GM18502 (cell line): ENCODE results near the gene HMHB1.
"Not testable (repeated sequence)": the region's sequence is repeated elsewhere in the genome, so short reads cannot be mapped to it uniquely, and the experiment has no call there.

ENCODE experiments used
- ATAC-seq: cut with Tn5 transposase; IDR thresholded peaks from one replicate; pipeline ENCODE4 v1.9.1; 2021; ENCODE audit warnings: mild to moderate bottlenecking; ENCODE audit not compliant: unreplicated experiment, poor library complexity

HMHB1 gene

DNA sequence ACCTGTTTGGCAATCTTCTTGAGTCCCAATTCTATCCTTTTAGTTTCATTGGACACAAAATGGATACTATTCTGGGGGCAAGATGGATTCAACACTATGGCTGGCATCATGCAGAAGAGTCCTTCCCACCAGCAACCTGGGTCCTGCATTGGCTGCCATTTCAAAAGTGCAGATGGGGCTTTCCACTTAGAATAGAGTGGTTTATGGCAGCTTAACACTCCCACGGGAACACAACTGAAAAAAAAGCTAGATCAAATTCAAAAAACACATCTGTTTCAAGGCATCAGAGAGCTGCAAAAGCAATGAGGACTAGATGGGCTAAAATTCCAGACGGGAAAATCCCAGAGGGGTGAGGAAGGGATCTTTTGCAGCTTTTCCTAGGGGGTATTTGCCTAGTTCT, 11.2 kb upstream of the HMHB1 start:
- ATAC-seq: no peak

DNA sequence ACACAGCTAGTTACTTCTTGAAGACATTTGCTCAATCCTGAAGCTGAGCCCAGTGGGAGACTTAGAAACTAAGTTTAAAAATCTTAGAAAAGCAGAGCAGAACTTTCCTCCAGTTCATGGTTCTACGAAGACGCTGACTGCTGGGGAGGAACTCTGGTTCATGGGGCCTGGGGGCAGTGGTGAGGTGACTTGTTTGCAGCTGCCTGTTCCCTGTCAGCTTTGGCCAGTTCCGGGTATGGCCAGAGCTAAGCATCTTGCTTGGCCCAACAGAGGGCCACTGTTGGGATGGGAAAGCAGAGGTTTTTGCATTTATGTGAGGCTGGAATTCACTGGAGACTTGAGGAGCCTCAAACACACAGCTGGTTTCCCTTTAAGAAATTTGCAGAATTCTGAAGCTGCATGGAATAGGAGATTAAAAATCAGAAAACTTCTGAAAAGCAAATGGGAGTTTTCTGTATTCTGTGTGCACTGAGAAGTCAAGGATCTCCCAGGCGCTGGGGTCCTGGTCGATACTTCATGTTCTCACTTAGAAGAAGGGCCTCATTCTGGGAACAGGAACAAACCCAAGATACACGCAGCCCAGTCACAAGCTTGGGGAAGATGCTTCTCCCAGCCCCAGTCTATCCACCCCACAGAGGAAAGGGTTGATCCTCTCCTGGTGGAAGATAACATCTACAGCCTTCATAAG, 10.6 kb upstream of the HMHB1 start:
- ATAC-seq: no peak

DNA sequence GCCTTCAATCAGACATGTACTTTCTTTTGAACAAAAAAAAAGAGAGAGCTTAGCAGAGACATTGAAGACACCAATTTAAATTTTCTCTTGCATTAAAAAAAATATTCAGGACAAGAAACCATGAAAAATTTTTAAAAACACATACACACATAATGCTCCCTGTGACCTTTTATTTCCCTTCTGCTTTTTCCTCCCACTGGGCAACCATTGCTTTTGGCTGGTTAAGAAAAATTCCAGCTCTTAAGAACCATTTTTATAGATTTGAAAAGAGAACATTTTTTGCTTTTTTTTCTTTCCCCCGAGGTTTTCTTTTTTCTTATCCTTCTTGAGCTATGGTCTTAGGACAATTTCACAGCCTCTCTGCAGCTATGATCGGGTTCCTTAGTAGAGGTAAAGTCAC, 6.1 kb upstream of the HMHB1 start:
- ATAC-seq: no peak

DNA sequence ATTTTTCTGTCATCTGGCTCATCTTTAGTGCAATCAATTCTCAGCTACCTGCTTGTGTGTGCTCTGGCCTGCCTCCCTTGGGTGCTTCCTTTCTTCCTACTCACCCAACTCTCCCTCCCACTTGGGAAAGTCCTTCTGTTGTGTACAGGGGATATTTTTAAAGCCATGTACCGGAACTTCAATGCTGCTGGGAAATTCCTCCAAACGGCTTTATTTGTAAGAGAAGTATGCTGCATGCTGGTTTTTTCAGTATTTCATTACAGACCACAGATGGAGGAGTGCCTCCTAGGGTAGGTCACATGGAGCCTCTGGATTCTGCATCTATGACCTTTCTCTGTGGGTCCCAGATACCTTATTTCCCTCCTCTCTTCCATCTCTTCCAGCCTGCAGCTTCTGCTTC, 5.4 kb upstream of the HMHB1 start:
- peak; percentile 70 for ATAC-seq

GRCh38 chr5:143807401-143807800, 4.6 kb upstream of the HMHB1 start:
- no peak for ATAC-seq

DNA sequence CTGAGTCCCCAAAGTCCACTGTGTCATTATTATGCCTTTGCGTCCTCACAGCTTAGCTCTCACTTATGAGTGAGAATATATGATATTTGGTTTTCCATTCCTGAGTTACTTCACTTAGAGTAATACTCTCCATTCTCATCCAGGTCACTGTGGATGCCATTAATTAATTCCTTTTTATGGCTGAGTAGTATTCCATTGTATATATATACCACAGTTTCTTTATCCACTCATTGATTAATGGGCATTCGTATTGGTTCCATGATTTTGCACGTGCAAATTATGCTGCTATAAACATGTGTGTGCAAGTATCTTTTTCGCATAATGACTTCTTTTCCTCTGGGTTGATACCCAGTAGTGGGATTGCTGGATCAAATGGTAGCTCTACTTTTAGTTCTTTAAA, 4.4 kb downstream of the HMHB1 start:
- ATAC-seq: not testable (repeated sequence)

DNA sequence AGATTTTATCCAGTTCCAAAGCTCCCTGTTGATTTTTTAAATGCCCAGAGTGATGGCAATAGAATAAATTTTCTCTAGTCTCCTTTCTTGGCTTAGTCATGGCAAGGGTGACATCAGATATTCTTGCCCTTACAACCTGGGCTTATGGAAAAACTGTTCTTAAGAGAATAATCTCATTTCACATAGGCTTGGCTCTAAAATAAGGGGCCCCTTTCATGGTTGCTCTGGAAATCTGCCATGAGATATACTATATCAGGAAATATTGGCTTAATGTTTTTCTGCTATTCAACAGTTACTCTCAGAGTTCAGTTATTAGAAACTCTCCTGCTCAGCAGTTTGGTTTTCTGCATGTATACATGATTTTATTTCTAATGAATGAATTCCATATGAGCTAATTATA, 7.8 kb downstream of the HMHB1 start:
- no peak for ATAC-seq

DNA sequence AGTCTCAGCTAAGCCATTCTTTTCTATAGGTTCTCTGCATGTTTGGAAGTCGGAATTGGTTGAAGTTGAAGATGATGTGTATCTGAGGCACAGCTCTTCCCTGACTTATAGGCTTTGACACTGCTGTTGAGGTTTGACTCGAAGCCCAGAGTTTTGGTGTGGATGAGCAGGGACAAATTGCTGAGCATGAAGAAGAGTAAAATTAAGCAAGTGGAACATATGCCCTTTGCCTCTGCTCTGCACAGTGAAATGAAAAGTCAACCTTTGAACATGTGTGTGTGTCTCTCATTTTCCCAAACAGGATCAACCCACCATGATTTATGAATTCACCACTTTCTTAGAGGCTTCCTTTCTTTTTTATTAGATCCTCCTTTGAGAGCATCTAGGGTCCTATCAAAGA, 8.5 kb downstream of the HMHB1 start:
- ATAC-seq: no peak

GRCh38 chr5:143824851-143825720, 13.1 kb downstream of the HMHB1 start:
- peak; percentile 67 for ATAC-seq

- peak; percentile 92 for ATAC-seq
Observed at GRCh38 chr5:143826951-143827444, 15.0 kb downstream of the HMHB1 start.

- ATAC-seq: peak; percentile 43
Observed at GRCh38 chr5:143828710-143829109, 16.7 kb downstream of the HMHB1 start.

GRCh38 chr5:143833177-143833576, 21.2 kb downstream of the HMHB1 start:
- no peak for ATAC-seq

GRCh38 chr5:143835251-143835650, 23.3 kb downstream of the HMHB1 start:
- ATAC-seq: no peak

GRCh38 chr5:143836161-143836725, 24.3 kb downstream of the HMHB1 start:
- no peak for ATAC-seq

DNA sequence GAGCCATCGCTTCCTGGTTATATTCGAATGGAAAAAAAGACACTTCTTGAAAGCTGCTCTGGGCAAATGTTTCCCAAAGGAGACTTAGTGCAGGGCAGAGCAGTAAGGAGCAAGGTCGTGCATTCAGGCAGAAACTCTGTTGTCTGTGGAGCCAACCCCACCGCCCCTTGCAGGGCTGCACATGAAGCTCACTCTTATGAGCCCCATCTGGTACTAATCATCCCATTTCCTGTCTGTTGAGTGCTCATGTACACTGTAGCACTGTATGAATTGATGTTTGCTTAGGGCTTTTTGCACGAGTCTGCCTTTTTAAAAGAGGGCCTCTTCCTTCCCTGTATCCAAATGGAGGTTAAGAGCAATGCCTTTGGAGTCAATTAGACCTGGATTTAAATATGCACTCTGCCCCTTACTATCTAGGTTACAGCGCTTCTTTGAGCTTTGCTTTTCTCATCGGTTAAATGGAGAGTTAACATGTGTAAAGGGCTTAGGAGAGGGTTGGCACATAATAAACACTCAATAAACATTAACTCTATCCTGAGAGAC, 25.4 kb downstream of the HMHB1 start:
- no peak for ATAC-seq

DNA sequence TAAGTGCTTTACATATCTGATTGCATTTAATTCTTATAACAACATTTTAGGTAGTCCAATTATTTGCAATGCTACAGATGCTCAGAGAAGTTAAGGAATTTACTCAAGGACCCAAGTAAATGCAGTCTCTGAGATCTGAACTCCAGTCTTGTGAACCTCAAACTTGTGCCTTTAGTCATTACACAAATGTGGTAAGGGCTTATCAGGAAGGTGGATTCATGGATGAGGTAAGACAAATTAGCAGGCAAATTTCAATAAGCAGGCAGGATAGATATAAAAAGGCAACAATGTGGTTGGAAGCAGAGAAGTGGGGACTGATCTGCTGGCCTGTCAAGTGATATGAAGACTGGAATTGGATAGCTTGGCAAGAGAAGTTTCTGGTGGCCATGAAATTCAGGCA, 29.5 kb downstream of the HMHB1 start:
- ATAC-seq: no peak

DNA sequence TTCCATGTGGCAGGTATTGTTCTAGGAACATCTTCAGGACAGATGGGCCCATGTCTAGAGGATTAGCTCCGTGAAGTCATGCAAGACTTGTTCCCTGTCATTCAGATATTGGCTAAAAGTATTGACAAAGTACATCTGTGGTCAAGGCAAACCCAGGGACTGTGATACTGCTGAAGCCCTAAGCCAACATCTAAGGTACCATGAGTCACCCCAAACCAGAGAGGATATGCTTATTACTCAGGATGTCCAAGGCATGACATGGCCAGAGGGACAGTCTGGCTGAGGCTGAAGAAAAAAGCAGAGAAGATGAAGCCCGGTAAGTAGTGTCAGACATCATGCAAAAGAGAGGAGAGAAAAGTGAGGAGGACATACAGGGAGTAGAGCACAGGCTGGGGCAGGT, 31.0 kb downstream of the HMHB1 start:
- no peak for ATAC-seq

- no peak for ATAC-seq
Observed at GRCh38 chr5:143843461-143843860, 31.5 kb downstream of the HMHB1 start.

DNA sequence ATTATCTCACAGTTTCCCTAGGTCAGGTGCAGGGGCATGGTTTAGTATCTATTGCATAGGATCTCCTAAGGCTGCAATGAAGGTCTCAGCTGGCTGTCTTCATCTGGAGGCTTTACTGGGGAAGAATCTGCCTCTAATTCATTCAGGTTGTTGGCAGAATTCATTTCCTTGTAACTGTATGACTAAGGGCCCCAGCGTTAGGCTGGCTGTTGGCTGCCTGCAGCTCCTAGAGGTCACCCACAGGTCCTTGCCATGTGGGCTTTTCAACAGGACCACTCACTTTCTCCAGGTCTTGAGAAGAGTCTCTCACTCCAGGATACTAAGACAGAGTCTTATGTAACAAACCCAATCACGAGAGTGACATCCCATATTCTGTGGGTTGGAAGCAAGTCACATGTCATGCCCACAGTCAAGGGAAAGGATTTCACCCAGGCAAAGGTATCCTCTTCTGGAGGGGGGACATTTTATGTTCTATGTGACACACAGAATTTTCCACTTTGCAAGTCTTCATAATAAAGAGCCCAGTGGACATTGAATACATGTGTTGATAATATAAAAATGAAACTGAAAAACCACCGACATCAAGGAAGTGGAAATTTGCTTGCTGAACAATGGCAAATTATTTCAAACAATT, 38.2 kb downstream of the HMHB1 start:
- ATAC-seq: peak; percentile 92

- ATAC-seq: no peak
Observed at GRCh38 chr5:143851383-143851782, 39.4 kb downstream of the HMHB1 start.

- ATAC-seq: no peak
Observed at GRCh38 chr5:143860211-143860610, 48.2 kb downstream of the HMHB1 start.
